GM19238 (cell line): ENCODE results near the gene DNAJC16.
"Not testable (repeated sequence)": the region's sequence is repeated elsewhere in the genome, so short reads cannot be mapped to it uniquely, and the experiment has no call there.

ENCODE experiments used
- DNase-seq: peaks from one replicate; pipeline ENCODE4 v3.0.0; 2011; ENCODE audit warnings: low spot score; ENCODE audit not compliant: insufficient read length

Gene DNAJC16

DNA sequence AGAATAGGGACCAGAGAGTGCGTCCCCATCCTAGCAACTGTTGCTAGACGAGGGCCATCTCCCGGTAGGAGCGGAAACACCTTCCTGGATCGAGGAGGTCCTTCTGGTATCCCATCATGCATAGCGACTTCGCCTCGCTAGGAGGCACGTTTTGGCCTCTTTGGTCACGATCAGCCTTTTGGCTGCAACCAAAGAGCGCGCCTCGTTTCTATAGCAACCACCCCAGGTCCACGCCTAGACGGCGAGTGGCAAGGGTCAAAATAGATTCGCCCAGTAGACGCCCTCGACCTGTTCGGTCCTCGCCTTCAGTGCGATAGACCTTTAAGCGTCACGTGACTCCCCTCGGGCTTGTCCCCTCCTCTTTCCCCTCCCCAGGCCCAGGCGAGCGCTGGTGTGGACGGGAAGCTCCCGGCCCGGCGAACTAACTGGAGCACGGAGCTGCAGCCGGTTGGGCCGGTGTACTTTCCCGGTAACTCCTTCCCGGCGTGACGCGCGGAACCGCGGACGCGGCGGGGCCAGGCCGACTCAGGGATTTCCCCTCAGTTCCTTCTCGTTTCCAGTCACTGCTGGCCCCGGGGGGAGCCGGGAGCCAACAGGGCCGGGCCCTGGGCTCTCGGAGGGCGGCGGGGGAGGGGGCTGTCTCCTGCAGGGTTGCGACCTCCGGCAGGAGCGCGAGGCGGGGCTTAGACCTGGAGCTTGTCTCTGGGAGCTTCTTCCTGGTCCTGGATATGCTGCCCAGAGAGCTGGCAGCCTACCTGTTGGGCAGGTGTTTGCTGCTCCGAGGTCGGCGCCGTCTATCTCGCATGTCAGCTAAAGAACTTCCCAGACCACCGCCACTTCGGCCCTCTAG is at the start of gene DNAJC16:
Gene DNAJC16, plus strand, starts transcription at position 359 of the 850 bp plus-strand sequence. CDS start 2,258 bp downstream, outside the sequence.
- peak; percentile 82 for DNase-seq

DNA sequence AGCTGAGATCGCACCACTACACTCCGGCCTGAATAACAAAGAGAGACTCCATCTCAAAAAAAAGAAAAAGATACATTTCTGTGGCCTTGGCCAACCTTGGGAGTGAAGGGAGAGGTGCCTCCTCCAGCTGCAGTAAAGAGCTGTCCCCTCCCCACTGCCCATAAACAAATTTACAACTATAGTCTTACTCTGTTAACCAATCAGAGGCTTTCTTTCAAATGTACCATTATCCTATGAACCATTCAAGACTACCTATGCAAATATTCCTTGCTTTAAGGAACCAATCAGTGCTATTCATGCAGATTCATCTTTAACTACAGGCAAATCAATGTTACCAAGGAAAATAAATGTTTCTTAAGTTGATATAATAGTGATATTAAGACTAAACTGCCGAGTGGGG is 49.7 kb upstream of the DNAJC16 start:
- no peak for DNase-seq

GRCh38 chr1:15477646-15478212 is 48.9 kb upstream of the DNAJC16 start:
- DNase-seq = no peak

DNA sequence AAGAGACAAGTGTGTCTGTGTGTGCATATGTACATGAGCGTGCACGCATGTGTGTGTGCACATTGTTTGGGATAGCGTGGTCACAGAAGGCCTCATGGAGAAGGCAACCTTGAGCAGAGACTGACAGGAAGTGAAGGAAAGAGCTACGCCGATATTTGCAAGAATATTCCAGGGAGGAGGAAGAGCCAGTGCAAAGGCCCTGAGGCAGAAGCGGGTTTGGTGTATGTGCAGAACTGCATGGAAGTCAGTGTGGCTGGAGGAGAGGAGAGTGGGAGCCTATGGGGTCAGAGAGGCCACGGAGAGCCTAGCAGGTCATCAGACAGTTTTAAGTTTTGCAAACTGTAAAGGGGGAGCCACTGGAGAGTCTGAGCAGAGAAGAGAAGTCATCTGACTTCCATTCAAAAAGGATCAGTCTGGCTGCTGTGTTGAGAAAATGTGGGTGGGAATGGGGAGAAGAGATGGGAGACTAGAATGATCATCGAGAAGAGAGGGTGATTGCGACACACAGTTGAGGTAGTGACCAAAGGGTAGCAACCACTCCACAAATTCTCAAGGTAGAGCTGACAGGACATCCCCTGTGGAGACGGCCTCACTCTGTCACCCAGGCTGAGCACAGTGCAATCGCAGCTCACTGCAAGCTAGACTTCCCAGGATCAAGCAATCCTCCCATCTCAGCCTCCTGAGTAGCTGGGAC is 46.8 kb upstream of the DNAJC16 start:
- no peak for DNase-seq

- DNase-seq = not testable (repeated sequence)
Measured at GRCh38 chr1:15482455-15482854, 44.2 kb upstream of the DNAJC16 start.

DNA sequence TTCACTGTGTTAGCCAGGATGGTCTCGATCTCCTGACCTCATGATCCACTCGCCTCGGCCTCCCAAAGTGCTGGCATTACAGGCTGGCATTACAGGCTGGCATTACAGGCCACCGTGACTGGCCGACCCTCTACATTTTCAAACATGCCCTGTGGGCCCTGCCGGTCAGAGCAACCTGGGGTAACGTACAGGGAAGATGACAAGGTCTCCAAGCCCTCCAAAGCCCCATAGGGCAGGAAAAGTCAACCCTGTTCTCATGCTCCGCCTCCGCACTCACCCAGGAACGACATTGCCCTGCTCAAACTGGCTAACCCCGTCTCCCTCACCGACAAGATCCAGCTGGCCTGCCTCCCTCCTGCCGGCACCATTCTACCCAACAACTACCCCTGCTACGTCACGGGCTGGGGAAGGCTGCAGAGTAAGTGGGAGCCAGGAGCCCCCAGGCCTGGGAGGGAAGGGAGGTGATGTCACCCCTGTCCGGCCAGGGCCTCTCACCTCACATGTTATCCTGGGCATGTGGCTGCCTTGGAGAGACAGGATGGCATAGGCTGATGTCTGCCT is 43.6 kb upstream of the DNAJC16 start:
- DNase-seq = not testable (repeated sequence)

DNA sequence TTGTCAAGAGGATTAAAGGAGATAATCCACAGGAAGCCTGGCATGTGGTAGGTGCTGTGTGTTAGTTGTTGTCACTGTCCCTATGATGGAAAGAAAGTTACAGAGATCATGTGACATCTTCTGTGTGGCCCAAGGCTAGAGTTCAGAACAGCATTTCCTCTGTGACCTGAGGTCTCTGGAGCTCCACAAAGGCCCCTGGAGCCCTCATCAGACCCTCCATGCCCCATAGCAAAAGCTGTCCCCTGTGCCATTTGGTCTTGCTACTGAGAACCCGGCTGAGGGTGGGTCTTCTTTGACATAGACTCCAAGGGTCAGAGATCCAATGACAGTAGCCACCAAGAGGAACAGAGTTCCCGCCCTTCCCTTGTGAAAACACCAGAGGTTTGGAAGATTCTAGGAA is 42.7 kb upstream of the DNAJC16 start:
- no peak for DNase-seq

- DNase-seq = not testable (repeated sequence)
Measured at GRCh38 chr1:15484443-15484842, 42.2 kb upstream of the DNAJC16 start.

GRCh38 chr1:15485636-15486035 is 41.0 kb upstream of the DNAJC16 start:
- no peak for DNase-seq

DNA sequence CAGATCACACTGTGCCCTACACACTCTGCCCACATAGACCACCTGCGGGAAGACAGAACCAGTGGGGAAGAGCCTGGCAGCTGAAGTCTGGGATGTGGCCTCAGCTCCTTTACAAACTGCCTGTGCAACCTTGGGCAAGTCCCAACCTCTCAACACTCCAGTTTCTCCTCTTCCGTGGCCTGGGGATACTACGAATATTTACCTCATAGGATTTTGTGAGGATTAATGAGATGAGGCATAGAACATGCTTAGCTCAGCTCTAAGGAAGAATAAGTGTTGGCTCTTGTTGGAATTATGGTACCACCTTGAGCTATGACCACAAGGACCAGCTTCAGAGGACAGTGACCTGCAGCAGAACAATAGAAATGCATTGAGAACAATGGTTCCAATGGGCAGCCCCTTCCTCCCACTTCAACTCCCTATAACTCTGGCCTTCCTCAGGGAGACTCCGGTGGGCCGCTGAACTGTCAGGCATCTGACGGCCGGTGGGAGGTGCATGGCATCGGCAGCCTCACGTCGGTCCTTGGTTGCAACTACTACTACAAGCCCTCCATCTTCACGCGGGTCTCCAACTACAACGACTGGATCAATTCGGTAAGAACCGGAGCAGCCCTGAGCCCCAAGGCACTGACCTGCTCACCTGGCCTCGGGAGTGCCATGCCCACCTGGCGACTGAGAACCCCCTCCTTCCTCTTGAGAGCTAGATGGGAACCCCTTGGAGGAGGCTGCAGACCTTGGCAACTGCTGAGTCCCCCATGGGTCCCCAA is 39.6 kb upstream of the DNAJC16 start:
- DNase-seq = not testable (repeated sequence)

DNA sequence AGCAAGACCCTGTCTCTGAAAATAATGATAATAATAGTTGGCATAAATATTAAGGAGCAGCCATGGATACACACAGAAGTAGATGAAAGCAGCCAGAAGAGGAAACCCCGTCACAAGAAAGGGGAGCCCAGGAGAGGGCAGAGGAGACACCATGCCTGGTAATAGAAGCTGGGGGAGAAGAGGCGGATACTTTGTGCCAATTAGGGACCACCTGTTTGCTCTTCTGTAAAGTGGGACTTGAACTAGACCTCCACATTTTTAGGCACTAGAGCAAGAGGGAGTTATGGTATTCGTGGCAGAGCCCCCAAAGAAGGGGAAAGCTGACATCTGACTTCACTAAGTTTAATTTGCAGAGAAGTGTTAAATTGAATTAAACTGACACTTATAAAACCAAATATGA is 38.3 kb upstream of the DNAJC16 start:
- no peak for DNase-seq

GRCh38 chr1:15489052-15489736 is 37.5 kb upstream of the DNAJC16 start:
- DNase-seq = no peak

- DNase-seq = not testable (repeated sequence)
Measured at GRCh38 chr1:15491010-15491409, 35.6 kb upstream of the DNAJC16 start.

DNA sequence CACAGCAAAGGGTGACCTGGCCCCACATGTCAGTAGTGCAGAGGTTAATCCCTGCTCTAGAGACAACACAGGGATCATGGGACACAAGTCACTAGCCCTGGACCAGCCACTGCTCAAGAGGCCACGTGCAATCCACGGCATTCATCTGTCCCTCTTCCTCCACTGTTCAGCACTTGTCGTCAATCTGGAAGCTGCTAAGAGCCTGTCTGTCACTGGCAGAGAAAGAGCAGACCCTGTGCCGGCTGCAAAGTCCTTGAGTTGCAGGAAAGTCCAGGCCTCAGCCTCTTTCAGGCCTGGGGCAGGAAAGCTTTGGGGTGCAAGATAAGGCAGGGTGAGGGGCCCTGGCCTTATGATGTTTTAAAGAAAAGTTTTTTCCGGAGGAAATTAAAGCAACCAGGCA is 34.1 kb upstream of the DNAJC16 start:
- DNase-seq = no peak

- no peak for DNase-seq
Measured at GRCh38 chr1:15493869-15494390, 32.7 kb upstream of the DNAJC16 start.

DNA sequence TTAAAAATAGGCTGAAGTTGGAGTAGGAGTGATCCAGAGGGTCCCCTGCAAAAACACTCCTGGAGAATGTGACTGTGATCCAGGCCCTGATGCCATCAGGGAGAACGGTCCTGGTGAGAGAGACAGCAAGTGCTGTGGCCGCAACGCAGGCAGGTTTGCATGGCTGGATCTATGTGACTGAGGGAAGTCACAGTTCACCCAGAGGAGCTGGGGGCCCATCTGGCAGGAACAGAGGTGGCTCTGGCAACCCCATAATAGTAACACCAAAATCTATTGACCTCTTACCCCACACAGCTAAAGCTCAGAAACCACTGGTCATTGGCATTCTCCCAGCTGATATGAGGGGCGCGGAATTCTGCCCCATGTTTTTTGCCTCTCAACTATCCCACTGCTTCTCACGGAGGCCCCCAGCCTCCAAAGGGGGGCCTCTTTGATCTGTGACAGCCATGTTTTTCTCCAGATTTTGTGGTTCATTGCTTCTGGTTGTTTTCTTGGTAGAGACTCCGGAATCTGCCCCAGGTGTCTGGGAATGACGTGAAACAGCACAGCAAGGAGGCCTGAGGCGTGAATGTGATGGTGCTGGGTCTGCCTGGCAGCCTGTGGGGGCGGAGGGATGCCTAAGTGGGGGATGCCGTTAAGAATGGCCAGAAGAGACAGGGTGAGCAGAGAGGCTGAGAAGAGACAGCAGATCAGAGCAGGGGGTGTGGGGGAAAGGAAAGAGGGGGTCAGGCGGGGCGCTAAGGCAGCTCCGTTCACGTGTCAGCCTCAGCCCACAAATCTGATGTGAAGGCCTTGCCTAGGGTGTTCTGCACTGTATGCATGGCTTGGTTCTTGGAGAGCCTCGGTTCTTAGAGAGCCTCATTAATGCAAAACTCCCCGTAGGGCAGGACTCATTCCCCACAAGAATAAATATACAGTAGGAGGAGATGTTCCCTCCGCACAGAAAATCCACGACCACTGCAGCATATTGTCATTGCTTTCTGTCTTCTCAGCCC is 26.2 kb upstream of the DNAJC16 start:
- no peak for DNase-seq

- DNase-seq = peak; percentile 62
Measured at GRCh38 chr1:15501208-15502032, 25.2 kb upstream of the DNAJC16 start.

- DNase-seq = no peak
Measured at GRCh38 chr1:15504436-15504835, 22.2 kb upstream of the DNAJC16 start.
